ENCODE results near the gene WFDC10B. TPM values are rescaled to one million over a fixed set of nuclear protein-coding genes. Genes with fewer than 3 reads are reported as not detected.

Gene WFDC10B
- total RNA-seq, 1 experiment from 2014 or later: 0.42 TPM

DNA sequence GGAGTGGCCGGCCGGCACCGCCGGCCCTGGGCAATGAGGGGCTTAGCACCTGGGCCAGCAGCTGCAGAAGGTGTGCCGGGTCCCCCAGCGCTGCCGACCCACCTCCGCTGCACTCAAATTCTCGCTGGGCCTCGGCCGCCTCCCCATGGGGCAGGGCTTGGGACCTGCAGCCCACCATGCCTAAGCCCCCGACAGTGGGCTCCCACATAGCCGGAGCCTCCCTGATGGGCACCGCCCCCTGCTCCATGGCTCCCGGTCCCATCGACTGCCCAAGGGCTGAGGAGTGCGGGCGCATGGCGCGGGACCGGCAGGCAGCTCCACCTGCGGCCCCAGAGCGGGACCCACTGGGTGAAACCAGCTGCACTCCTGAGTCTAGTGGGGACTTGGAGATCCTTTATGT, 31.2 kb upstream of the WFDC10B start (continued):
- TF ChIP-seq SMAD3 (CRISPR knock-in tag; IDR thresholded peaks at IDR 0.05; ENCODE audit: borderline replicate concordance) (no peak), ESRRA (CRISPR knock-in tag; IDR thresholded peaks at IDR 0.05; ENCODE audit: borderline replicate concordance) (no peak), CBFB (CRISPR knock-in tag; IDR thresholded peaks at IDR 0.05; ENCODE audit: low read depth) (no peak)

- POLR2A ChIA-PET: no interaction called here
- Mint-ChIP-seq H3K4me3 (no peak overlapping the region), H3K27ac (no peak overlapping the region), H3K27me3 (ENCODE audit: low read depth) (no peaks in the 10 kb centered on the region; the same call in none of the 2 replicates), H3K4me1 (no peaks in the 10 kb centered on the region), H3K36me3 (peaks cover 61% of the 10 kb centered on the region), H3K9me3 (peaks cover 64% of the 10 kb centered on the region)
- TF ChIP-seq, protein P1, sequence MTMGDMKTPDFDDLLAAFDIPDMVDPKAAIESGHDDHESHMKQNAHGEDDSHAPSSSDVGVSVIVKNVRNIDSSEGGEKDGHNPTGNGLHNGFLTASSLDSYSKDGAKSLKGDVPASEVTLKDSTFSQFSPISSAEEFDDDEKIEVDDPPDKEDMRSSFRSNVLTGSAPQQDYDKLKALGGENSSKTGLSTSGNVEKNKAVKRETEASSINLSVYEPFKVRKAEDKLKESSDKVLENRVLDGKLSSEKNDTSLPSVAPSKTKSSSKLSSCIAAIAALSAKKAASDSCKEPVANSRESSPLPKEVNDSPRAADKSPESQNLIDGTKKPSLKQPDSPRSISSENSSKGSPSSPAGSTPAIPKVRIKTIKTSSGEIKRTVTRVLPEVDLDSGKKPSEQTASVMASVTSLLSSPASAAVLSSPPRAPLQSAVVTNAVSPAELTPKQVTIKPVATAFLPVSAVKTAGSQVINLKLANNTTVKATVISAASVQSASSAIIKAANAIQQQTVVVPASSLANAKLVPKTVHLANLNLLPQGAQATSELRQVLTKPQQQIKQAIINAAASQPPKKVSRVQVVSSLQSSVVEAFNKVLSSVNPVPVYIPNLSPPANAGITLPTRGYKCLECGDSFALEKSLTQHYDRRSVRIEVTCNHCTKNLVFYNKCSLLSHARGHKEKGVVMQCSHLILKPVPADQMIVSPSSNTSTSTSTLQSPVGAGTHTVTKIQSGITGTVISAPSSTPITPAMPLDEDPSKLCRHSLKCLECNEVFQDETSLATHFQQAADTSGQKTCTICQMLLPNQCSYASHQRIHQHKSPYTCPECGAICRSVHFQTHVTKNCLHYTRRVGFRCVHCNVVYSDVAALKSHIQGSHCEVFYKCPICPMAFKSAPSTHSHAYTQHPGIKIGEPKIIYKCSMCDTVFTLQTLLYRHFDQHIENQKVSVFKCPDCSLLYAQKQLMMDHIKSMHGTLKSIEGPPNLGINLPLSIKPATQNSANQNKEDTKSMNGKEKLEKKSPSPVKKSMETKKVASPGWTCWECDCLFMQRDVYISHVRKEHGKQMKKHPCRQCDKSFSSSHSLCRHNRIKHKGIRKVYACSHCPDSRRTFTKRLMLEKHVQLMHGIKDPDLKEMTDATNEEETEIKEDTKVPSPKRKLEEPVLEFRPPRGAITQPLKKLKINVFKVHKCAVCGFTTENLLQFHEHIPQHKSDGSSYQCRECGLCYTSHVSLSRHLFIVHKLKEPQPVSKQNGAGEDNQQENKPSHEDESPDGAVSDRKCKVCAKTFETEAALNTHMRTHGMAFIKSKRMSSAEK (CRISPR knock-in tag; IDR thresholded peaks at IDR 0.05; ENCODE audit: borderline replicate concordance): no peak
- TF ChIP-seq HMGXB4 (CRISPR knock-in tag; IDR thresholded peaks at IDR 0.05) (no peak), ZNF121 (CRISPR knock-in tag; IDR thresholded peaks at IDR 0.05) (no peak), TCF7 (CRISPR knock-in tag; IDR thresholded peaks at IDR 0.05; ENCODE audit: low read depth) (no peak), ZNF423 (CRISPR knock-in tag; IDR thresholded peaks at IDR 0.05) (no peak), GRHL2 (CRISPR knock-in tag; IDR thresholded peaks at IDR 0.05; ENCODE audit: insufficient replicate concordance, severe bottlenecking) (no peak), SMAD4 (CRISPR knock-in tag; IDR thresholded peaks at IDR 0.05) (no peak), ZNF416 (CRISPR knock-in tag; IDR thresholded peaks at IDR 0.05) (no peak), RELA (CRISPR knock-in tag; IDR thresholded peaks at IDR 0.05; ENCODE audit: borderline replicate concordance) (no peak), NR3C1 (CRISPR knock-in tag; conservative IDR thresholded peaks at IDR 0.05; ENCODE audit: low read depth) (no peak), SMAD3 (CRISPR knock-in tag; IDR thresholded peaks at IDR 0.05; ENCODE audit: borderline replicate concordance) (no peak), ZSCAN18 (CRISPR knock-in tag; IDR thresholded peaks at IDR 0.05) (no peak), NFYB (CRISPR knock-in tag; conservative IDR thresholded peaks at IDR 0.05; ENCODE audit: low read depth) (no peak), NR1H2 (CRISPR knock-in tag; IDR thresholded peaks at IDR 0.05) (no peak), MXD4 (CRISPR knock-in tag; IDR thresholded peaks at IDR 0.05; ENCODE audit: borderline replicate concordance) (no peak), ZNF396 (CRISPR knock-in tag; IDR thresholded peaks at IDR 0.05; ENCODE audit: borderline replicate concordance) (no peak), JUN (CRISPR knock-in tag; IDR thresholded peaks at IDR 0.05) (no peak)
- TF ChIP-seq, protein P2, sequence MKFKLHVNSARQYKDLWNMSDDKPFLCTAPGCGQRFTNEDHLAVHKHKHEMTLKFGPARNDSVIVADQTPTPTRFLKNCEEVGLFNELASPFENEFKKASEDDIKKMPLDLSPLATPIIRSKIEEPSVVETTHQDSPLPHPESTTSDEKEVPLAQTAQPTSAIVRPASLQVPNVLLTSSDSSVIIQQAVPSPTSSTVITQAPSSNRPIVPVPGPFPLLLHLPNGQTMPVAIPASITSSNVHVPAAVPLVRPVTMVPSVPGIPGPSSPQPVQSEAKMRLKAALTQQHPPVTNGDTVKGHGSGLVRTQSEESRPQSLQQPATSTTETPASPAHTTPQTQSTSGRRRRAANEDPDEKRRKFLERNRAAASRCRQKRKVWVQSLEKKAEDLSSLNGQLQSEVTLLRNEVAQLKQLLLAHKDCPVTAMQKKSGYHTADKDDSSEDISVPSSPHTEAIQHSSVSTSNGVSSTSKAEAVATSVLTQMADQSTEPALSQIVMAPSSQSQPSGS (CRISPR knock-in tag; IDR thresholded peaks at IDR 0.05; ENCODE audit: borderline replicate concordance, low read depth): no peak
- DNase-seq (ENCODE audit: low spot score): no peak
- CTCF ChIA-PET: no interaction called here
- ATAC-seq: no peak
These were observed 30.7 kb upstream of the WFDC10B start for GRCh38 chr20:45735552-45735951.

All from WTC11 (cell line).